ENCODE data around the gene CACFD1. TPM values are rescaled to one million over a fixed set of nuclear protein-coding genes. Genes with fewer than 3 reads are reported as not detected.

CACFD1 gene
- total and polyA plus RNA-seq, 12 donors = 6.5 to 29.5 (median 17.5) TPM

DNA sequence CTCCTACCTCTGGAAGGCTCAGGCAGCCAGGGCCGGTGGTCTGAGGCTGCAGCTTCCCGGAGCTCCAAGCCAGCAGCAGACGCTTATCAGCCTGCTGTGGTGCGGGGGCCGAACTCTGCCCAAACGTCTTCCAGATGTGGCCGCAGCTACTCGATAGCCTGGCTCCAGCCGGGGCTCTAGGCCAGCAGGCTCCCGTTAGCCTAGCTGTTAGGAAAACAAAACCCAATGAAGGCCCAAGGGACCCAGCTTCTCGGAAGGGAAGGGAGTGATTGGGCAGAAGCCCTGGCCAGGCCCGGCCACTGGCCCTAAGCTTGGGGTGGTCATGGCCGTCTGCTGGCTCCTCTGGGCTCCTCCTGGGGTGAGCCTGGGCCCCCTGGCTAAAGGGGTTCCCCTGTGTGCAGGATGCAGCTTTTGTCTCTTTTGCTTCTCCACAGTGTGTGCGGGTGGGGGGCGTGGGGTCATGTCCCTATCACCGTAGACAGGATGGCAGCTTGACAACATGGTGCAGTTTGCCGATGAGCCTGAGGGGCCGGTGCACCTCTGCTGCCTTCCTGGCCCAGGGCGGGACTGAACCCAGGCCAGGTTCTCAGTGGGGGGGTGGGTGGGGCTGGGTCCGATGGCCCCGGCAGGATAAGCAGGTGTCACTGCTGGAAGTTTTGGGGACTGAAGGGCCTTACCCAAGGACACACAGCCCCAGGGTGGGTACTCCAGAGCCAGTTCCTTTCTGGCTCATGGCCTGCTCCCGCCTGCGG, 46.3 kb downstream of the CACFD1 start:
- intact Hi-C loops (cut with DNase I) = no loop called here
- WGBS, 4 donors = 53 to 94% (median 68%) methylated on average over 3 to 23 of the region's 23 CpGs

GRCh38 chr9:133506653-133507038, 46.9 kb downstream of the CACFD1 start:
- Histone ChIP-seq H3K27me3 (no peaks in the 10 kb centered on the region), H3K27ac (peak overlapping the region in 3 of 5 donors; percentile 11 to 79 (median 49))
- intact Hi-C loops (cut with DNase I) = no loop called here

More for the DNA sequence above, 46.3 kb downstream of the CACFD1 start:
- Histone ChIP-seq H3K4me3 (no peak overlapping the region), H3K36me3 (replicated peaks in 1 of 2) (no peaks in the 10 kb centered on the region), H3K27ac (peak overlapping the region in 3 of 5 donors; percentile 11 to 79 (median 49)), H3K4me1 (replicated peaks in 1 of 2) (peaks cover 9 to 23% of the 10 kb centered on the region in 2 donors), H3K9me3 (replicated peaks in 1 of 3) (peaks cover 0 to 11% (median 0%) of the 10 kb centered on the region in 3 donors), H3K27me3 (no peaks in the 10 kb centered on the region)
- no peak for TF ChIP-seq CTCF (IDR thresholded peaks at IDR 0.05)
- no peak for TF ChIP-seq POLR2A (IDR thresholded peaks at IDR 0.05)
- peak in 4 of 7 donors; percentile 26 to 67 (median 51) for DNase-seq

GRCh38 chr9:133507246-133507965, 47.6 kb downstream of the CACFD1 start:
- Histone ChIP-seq H3K9me3 (replicated peaks in 1 of 3) (peaks cover 0 to 5% (median 0%) of the 10 kb centered on the region in 3 donors), H3K36me3 (replicated peaks in 1 of 2) (no peaks in the 10 kb centered on the region), H3K4me1 (replicated peaks in 1 of 2) (peaks cover 9 to 23% of the 10 kb centered on the region in 2 donors), H3K4me3 (no peak overlapping the region), H3K27me3 (no peaks in the 10 kb centered on the region), H3K27ac (peak overlapping the region in 3 of 5 donors; percentile 11 to 79 (median 49))
- 90 to 93% (median 91%) methylated on average over 19 to 24 of the region's 24 CpGs for WGBS, 4 donors
- no peak for TF ChIP-seq POLR2A (IDR thresholded peaks at IDR 0.05)
- TF ChIP-seq CTCF (IDR thresholded peaks at IDR 0.05) = no peak
- intact Hi-C loops (cut with DNase I) = no loop called here
- DNase-seq = no peak

More at GRCh38 chr9:133506653-133507038, 46.9 kb downstream of the CACFD1 start:
- Histone ChIP-seq H3K36me3 (replicated peaks in 1 of 2) (no peaks in the 10 kb centered on the region), H3K4me1 (replicated peaks in 1 of 2) (peaks cover 9 to 23% of the 10 kb centered on the region in 2 donors), H3K9me3 (replicated peaks in 1 of 3) (peaks cover 0 to 11% (median 0%) of the 10 kb centered on the region in 3 donors), H3K4me3 (no peak overlapping the region)
- 42 to 58% (median 43%) methylated on average over 14 to 18 of the region's 18 CpGs for WGBS, 4 donors
- TF ChIP-seq CTCF (IDR thresholded peaks at IDR 0.05) (peak in 1 of 6 experiments; percentile 10), POLR2A (IDR thresholded peaks at IDR 0.05) (no peak)
- DNase-seq = peak; percentile 49 to 87 (median 79)

DNA sequence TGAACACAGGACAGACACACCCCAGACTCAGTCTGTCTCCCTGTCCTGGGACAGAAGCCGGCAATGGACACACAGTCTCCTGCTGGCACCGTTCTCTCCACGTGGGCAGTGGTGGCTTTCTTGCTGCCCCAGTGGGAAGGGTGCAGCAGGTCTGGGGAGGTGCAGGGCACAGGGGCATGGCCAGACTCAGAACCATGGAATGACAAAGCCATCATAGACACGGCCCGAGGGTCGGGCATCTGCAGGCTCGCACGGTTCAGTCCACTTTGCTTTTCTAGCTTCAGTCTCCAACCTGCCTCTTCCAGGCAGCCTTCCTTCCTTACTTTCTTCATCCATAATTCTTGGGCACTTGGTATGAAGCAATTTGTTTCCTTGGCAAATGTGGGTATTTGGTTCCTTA, 48.3 kb downstream of the CACFD1 start:
- no peak overlapping the region for H3K27ac ChIP-seq

More for the DNA sequence above, 48.3 kb downstream of the CACFD1 start:
- H3K27me3 ChIP-seq = no peaks in the 10 kb centered on the region
- no peak for DNase-seq
- no peak for TF ChIP-seq CTCF (IDR thresholded peaks at IDR 0.05)
- no peak for TF ChIP-seq POLR2A (IDR thresholded peaks at IDR 0.05)
- H3K4me1 ChIP-seq (replicated peaks in 1 of 2) = peaks cover 9 to 23% of the 10 kb centered on the region in 2 donors
- no peaks in the 10 kb centered on the region for H3K36me3 ChIP-seq (replicated peaks in 1 of 2)
- 83 to 95% (median 87%) methylated on average over 5 to 8 of the region's 8 CpGs for WGBS, 4 donors
- intact Hi-C loops (cut with DNase I) = no loop called here
- no peak overlapping the region for H3K4me3 ChIP-seq
- no peaks in the 10 kb centered on the region for H3K9me3 ChIP-seq (replicated peaks in 1 of 3)

All from adrenal gland (tissue), 12 donors.